GM19467 (cell line): ENCODE measurements around the gene NRG3.

Experiments
- ATAC-seq: cut with Tn5 transposase; IDR thresholded peaks from one replicate; pipeline ENCODE4 v1.9.1; 2021; ENCODE audit warnings: mild to moderate bottlenecking, moderate library complexity; ENCODE audit not compliant: unreplicated experiment

Gene NRG3

DNA sequence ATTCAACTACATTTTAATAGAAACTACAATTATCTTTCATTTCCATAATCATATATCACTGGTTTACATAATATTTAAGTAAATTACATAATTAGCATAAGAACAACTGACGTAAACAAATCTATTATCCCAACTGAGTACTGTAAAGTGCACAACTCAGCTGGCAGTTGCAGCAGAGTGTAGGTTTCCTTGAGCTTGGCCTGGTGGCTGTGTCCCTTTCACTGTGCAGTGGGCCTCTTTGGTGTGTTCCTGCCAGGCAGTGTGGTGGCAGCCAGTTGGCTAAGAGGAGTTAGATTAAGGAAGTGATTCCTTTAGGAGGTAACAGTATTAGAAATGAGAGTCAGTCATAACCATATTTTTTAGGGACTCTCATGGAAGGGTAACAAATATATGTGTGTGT is 7.0 kb downstream of the NRG3 start:
- no peak for ATAC-seq

DNA sequence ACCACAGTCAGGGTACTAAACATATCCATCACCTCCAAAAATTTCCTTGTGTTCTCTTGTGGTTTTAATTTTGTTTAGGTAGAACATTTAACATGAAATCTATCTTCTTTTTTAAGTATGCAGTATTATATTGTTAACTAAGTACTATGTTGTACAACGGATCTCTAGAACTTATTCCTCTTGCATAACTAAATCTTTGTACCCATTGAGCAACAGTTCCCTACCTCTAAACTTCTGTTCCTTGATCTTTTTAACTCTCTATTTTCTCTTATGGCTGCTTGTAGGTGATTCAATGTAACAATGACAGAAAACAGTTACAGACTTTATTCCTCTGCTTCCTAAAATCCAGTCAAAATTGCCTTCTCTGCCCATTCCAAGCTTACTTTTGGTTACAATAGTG is 9.9 kb downstream of the NRG3 start:
- no peak for ATAC-seq

DNA sequence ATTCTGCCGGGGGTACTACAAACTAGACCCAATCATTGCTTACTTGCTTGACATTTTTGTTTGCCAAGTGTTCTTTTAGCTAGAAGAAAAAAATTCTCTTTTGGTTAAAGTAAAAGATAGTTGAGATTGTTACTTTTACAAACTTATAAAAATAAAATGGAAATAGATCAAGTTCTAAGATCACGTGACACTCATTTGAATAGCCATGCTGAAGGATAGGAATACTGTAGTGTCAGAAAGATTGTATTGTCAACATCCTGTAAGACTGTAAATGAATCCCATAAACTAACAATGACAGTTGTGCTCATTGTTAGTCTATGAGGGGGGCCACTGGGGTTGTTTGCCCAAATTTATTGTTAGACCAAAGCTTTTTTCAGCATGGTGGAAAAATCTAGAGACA is 10.5 kb downstream of the NRG3 start:
- ATAC-seq: no peak

DNA sequence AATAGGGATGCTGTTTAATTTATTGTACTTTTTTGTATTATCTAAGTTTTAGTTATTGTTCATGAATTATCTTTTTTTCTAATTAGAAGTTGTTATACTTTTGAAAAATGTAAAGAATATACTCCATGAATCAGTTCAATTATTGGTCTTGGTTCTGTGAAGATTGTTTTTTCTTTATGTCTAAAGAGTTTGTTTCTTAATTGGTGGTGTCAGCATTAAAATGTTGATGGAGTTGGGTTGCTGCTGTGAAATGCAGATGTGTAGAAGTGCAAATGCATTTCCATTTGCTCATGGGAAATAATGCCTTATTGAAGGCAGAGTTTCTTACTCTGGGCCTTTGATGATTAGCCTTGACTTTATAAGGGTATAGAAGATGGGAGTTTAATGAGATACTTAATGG is 11.9 kb downstream of the NRG3 start:
- no peak for ATAC-seq

DNA sequence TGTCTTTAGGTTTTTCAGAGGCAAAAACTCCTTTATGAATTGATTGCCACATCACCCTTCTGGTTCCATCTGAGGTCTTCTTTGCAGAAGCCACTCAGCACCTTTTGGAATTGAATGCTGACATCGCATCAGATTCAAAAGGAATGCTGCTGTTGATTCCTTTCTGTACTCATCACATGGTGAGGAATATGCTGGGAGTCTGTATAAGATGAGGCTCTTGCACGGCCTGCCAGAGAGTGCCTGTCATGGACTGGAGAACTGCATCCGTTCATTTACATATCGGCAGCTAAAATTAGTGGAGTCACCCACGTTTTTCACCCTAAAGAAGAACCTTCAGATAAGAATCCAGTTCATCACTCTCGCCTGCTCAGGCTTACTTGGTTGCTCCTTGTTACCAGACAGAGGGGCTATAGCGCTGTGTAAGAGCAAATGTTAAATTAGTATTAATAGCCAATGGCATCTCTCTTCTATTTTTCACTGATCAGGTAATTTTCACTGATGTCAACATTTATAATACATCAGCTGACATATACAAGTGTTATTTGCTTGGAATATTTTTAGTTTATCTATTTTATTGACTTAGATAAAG is 14.3 kb downstream of the NRG3 start:
- no peak for ATAC-seq

DNA sequence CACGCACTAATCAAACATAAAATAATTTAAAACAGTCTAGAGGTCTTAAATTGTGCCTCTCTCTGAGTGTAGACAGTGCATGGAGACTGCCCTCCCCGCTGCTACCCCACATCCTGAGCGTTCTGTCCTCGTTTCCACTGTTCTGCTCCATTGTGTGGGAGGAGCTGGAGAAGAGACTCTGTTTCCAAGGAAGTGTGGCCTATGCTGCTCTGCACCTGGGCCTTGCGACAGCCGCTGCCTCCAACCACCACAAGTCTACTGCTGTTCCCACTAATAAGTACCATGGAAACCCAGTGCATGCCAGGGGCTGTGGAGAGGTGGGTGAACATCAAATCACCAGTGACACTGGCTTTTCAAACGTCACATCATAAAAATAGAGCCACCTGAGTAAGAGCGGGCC is 19.6 kb downstream of the NRG3 start:
- no peak for ATAC-seq

DNA sequence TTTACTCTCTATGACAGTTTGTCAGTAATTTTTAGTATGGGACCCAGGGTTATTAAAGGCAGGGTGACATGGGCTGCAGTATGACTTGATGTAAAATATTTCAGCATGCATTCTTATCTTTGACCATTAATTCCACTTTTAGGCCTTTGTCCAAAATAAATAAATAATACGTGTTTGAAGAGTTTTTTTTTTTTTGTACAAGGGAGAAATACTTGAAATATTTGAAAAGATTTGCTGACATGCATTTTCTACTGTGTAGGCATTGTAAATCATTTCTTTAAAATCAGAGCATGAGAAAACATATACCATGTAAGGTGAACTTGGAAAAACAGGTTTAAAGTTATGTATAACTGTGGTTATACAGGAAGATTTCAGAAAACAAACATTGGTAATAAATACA is 23.5 kb downstream of the NRG3 start:
- no peak for ATAC-seq

DNA sequence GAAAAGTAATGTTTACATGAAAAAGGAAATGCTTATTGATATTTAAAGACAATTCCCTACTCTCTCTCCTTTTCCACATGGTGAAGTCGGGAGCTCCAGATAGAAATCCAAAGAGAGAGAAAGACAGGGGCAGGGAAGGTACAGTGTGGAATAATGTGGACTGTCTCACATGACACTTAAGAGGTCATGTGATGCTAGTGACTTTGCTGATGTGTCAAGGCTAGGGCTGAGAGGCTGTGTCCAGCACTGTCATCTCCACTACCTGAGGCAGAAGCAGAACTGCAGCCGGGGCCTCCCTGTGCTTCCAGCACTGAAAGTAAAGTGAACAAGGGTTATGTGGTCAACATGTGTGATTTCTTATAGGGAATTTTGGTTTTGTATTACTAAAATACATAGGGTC is 26.0 kb downstream of the NRG3 start:
- no peak for ATAC-seq

DNA sequence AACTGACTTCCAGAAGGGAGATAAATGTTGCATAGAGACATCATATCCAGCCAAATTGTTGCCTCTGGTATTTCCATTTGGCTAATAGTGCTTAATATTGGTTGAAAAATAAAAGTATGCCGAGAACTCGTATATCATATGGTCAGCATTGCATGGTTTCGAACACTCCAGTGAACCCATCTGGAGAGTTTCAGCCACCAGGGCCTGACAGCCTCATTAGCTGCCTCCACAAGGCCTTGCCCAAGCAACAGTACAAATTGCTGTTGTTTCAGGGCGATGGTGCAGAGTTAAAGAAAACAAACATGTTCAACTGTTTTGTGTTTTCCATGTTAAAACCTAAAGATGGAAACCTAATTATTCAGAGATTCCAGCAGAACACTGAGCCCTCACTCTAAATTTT is 28.5 kb downstream of the NRG3 start:
- no peak for ATAC-seq

DNA sequence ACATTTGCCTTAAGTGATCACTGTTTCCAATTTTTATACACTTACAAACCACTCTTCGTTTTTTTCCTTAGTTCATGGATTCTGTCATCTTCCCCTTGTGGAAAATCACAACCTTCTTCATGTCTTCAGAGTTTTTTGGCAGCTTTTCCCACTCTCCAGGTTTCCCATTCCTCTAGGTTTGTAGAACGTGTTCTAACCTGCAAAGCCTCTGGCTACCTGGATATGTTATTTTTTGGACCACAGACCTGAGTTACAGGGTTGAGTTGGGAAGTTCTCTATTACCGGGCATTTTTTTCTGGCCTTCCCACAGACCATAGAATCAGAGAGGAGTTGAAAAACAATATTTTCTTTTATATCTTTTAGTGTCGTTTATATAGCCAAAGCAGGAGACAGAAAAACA is 30.2 kb downstream of the NRG3 start:
- ATAC-seq: no peak

DNA sequence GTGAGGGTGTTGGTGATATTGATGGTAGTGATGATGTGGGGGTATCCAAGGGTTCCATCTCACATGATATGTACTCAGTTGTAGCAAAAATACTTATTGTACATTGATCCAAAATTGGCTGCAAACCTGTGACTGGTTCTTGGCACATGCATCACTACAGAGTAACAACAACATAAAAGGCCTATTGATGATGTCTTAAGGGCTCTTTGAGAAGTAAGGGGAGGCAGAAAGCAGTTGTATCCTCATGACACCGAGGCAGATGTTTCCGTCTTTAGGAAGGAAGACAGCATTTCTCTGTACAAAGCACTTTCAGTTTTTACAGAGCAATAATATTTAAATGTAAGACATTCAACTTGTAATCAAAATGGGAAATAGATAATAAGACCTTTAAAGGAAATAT is 34.5 kb downstream of the NRG3 start:
- ATAC-seq: no peak

DNA sequence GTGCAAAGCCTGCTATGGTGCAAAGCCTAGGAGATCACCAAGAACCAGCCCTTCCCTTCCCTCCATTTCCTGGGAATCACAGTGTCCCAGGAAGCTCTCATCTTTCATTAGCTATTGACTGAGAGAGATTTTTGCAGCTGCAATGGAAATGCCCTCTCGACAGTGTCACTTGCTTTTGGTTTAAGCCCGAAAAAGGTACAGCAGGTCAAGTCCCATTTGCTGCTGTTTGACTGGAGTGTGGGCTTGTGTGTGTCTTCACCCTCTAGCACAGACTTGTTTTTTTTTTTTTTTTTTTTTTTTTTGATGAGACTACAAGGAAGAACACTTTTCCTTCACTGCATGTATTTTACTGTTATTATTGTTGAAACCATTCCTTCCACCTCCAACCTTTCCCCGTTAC is 36.3 kb downstream of the NRG3 start:
- ATAC-seq: no peak

DNA sequence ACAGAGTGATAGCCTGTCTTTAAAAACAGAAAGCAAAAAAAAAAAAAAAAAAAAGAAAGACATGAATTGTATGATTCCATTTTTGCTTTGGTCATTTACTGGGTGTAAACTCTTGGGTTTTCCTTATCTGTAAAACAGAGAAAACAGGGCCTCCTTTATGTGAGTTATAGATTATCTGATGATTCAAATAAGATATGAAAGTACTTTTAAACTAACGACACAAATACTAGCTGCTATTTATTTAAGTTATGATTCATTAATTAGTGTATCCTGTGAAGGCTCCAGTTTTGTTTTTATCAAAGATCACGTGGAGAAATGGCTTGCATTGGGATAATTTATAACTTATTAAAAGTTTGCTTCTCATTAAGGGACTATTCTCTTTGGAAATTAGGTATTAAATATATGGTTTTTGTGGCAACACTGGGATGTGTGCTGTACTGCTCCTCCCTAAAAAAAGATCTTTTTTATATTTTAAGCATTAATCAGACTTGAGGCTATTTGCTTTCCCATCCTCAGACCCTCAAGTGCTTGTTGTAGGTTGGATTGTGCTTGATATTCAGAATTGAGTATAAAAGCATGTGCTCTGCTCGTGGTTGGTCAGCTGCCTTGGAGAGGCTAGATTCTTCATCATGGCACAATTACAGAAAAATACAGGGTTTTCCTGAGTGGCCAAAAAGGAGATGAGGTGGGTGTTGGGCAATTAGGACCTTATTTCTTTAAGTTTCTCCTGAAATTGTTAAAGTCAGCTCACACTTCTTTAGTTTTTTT is 39.9 kb downstream of the NRG3 start:
- no peak for ATAC-seq

DNA sequence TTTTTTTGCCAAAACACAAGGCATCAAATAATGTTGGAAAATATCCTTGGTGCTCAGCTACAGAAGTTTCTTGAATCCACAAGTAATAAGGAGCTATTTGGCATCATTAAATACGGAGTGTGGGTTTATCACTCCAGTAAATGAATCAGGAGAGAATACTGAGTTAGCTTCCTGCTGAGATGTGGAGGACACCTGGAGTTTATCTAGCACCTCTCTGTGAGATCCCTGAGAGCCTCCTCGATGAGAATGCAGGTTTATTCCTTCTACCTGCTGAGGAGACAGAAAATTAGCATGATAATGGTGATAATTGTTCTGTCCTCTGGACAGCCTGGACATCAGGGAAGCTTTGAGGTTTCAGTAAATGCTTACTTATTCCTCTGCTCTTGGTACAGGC is 40.5 kb downstream of the NRG3 start:
- ATAC-seq: no peak

DNA sequence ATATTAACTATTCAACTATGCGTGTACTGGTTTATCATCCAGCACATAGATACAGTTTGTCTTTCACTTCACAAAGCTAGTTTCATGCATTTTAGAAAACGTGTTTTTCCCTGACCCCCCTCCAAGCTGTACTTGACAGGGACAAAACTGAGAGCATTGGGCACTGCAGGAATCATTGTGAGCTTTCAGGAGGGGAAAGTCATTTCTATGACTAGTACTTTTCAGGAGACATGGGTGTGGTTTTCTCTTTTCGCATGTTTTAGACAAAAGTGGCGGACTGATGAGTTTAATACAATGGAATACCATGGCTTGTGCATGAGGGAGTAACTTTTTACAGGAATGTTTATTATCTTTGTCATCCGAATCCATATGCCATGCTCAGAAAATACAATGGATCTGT is 42.7 kb downstream of the NRG3 start:
- no peak for ATAC-seq

DNA sequence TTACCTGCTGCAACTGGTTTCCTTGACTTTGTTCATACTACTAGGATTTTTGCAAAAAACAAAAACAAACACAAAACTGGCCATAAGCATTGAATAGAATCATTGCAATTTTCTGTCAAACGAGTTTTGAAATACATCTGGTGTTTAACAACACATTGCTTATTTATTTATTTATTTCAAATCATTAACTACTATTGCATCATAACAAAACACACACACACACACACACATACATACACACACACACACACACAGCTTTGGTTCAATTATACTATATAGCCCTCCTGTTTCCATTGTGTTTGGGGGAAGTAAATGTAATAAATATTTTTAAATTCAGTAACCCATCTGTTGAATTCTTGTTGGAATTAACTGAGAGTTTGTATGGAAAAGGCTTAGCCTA is 43.8 kb downstream of the NRG3 start:
- no peak for ATAC-seq

DNA sequence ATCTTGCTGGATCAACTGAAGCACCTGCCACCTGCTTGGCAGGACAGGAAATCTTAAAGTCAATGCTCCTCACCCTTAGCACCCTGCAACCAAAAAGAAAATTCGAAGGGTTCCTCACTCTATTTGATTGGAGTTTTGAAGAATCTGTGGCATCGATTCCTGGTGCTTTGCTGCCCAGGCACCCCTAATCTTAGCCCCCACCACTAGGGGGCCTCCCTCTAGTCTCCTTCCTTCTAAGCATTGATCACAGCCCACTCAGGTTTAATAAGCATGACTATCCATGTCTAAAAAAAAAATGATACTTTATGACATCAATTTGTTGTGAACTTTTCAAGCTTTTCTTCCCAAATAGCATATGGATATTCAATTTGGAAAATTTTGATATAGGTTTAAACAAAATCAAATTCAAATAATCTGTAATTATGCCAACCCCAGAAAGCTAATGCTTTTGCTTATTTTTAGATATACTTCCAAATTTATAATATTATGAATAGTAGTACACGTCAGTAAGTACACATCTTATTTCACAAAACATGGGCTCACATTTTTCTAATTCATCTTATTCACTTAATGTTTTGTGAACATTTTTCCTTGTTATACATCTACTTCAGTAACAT is 45.3 kb downstream of the NRG3 start:
- no peak for ATAC-seq

DNA sequence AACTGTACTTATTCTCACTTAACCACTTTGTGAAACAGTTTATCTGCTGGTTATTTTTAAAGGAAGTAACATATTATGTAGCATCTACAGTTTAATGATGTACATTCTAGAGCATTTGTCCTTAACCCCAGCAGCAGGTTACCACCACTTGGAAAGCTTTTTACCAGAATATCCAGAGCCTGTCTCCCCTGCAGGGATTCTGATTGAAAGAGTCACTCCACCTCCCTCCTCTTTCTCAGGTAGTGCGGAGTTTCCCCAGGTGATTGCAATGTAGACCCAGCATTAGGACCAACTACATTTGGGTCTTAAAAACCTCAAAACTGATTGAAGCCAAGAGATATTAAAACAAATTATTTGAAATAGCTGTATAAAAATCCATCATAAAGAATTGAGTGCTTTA is 53.1 kb downstream of the NRG3 start:
- no peak for ATAC-seq

DNA sequence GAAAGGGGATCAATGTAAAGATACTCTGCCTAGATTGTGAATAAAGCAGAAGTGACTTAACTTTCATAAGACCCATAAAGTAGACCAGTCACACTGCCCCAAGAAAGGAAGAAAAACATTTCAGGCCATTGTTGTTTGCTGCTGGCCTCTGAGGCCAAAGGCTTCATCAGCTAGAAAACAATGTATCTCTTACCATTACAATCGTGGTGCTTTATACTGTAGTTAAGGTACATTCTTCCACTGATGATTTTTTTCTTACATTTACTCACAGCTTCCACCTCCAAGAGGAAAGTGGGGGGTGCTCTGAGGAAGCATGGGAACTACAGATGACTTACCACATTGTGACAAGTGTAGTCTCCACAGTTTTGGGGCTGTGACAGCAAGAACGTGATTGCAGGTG is 68.6 kb downstream of the NRG3 start:
- ATAC-seq: no peak

DNA sequence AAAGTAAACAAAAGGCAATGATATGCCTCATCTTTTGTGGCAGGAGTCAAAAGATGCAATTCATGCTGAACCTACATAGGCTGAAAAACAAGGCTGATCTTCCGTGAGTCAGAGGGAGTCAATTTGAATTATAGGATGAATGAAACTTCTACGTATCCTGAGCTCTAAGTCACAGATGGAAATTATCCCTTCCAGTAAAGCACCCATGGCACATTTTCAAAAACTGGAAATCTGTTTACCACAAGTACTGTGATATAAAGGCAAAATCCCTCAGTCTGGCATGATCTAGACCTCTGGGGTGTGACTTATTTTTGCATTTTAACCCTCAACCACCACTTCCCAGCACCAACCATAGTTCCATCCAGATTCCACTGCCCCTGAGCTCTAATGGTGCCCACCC is 69.6 kb downstream of the NRG3 start:
- ATAC-seq: no peak

DNA sequence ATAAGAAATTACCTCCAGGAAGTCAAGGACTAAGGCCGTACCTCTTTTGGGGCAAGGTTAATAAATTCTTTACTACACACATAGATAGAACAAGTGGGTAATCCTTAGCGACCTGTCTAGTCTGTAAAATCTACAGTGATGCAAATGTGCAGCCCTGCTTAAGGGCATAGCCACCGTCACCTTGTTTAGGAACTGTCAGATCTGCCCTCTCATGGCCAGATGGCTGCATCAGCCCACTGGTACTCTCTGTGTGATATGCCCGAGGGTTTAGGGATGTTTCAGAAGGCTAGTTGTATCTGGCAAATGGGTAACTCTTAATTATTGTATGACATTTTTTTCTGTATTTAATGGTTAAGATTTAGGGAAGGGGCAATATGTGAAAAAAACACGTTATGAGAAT is 74.3 kb downstream of the NRG3 start:
- ATAC-seq: no peak

DNA sequence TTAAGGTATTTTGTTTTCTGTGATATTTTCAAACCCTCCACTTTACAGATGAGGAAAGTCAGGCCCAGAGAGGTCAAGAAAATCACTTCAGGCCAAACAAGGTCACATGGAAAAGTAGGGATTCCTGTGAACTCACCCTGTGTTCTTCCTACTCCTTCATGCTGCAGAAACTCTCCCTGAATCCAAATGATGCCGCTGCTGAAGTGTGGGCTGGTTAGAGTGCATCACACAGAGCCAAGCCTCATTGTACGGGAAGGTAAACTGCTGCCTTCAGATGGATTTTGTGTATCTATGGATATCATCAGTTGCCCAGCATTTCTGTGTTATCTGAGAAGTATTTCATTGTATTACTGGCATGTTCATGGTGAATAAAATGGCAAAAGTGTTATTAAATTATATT is 75.4 kb downstream of the NRG3 start:
- no peak for ATAC-seq

DNA sequence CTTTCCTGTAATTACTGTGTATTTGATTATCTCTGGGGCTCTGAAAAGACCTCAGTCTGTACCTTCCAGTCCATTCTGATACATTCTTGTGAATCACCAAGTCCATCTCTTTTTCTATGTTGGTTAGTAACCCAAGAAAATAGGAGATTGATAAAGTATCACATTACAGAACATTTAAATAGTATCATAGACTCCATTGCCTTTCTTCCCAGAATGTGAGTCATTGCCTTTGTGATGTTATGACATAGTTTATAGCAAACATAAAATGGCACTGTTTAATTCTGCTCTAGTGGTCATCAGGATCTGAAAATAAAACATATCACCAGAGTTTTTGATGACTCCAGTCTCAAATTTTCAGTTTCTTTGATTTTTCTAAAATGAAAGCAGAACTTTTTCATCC is 78.4 kb downstream of the NRG3 start:
- no peak for ATAC-seq
